ENCODE data around the gene LRMDA. TPM values are rescaled to one million over a fixed set of nuclear protein-coding genes. Genes with fewer than 3 reads are reported as not detected.

The LRMDA gene
- total and polyA plus RNA-seq, 10 of the 15 experiments (the other 5 are each of a cell fraction or from before 2014, with no cell fraction given), result 0.07 to 0.54 (median 0.29) TPM; not detected in 4

DNA sequence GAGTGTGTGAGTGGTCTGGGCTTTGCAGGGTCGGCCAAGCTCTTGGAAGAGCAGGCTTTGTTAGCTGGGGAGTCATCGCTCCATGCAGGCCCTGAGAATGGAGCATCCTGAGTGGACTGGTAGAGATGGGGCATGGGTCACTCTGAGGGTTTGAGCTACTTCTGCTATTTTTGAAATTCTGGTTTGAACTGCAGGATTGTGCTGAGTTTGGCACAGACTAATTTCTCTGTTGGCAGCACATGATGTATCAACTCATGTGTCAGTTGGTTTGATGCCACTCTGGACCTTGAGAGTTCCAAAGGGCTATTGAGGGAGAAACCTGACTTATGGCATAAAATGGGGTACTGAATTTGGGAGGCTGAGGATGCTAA, 56.3 kb downstream of the LRMDA start:
- DNase-seq (ENCODE audit: low read depth, low spot score) (no peak), ATAC-seq (no peak; the same call in 1 of the 3 replicates), FAIRE-seq (no peak)
- H3K36me3 ChIP-seq (ENCODE audit: control insufficient read depth in 2 of 2, insufficient read depth in 2 of 2, low read length in 1 of 2), result no peaks in the 10 kb centered on the region
- no peak overlapping the region for H3K4me3 ChIP-seq
- no peak overlapping the region for H3K9ac ChIP-seq (ENCODE audit: control insufficient read depth, insufficient read depth, low read length)
- ChIA-PET RAD21 (ENCODE audit: unreplicated experiment) (interaction anchor here (0.6 to 3.4 kb wide), 22 partner anchors 19 to 549 kb away, joined by 3 to 13 read pairs (median 4); partner anchors contain the start of genes LRMDA and ZNF503), POLR2A (interaction anchor here (0.7 to 1.4 kb wide), 4 partner anchors 24 to 127 kb away, joined by 3 to 6 read pairs (median 4); no protein-coding TSS in a partner anchor), CTCF (interaction anchor here (0.8 to 1.9 kb wide), 7 partner anchors 10 to 164 kb away, joined by 3 to 6 read pairs (median 4); partner anchors contain the start of gene ZNF503), SMC1A (ENCODE audit: uncharacterized antibody, unreplicated experiment) (interaction anchor here (0.6 to 3.8 kb wide), 24 partner anchors 9 to 231 kb away, joined by 3 to 20 read pairs (median 5); partner anchors contain the start of gene LRMDA)
- intact Hi-C loops (cut with micrococcal nuclease; ENCODE audit: unreplicated experiment) (no loop called here), in situ Hi-C loops (cut with MboI) (no loop called here)
- H3K4me1 ChIP-seq (ENCODE audit: control insufficient read depth, insufficient read depth, low read length), result no peaks in the 10 kb centered on the region
- no peaks in the 10 kb centered on the region for H4K20me1 ChIP-seq (ENCODE audit: control insufficient read depth, insufficient read depth)
- BruUV-seq (replicated peaks), result no TSS peak
- TF ChIP-seq RCOR1 (conservative IDR thresholded peaks at IDR 0.05; ENCODE audit: low read depth, low read length), result no peak
- no peak for TF ChIP-seq POLR2AphosphoS5 (IDR thresholded peaks at IDR 0.05; ENCODE audit: low read length)
- TF ChIP-seq, protein P1, sequence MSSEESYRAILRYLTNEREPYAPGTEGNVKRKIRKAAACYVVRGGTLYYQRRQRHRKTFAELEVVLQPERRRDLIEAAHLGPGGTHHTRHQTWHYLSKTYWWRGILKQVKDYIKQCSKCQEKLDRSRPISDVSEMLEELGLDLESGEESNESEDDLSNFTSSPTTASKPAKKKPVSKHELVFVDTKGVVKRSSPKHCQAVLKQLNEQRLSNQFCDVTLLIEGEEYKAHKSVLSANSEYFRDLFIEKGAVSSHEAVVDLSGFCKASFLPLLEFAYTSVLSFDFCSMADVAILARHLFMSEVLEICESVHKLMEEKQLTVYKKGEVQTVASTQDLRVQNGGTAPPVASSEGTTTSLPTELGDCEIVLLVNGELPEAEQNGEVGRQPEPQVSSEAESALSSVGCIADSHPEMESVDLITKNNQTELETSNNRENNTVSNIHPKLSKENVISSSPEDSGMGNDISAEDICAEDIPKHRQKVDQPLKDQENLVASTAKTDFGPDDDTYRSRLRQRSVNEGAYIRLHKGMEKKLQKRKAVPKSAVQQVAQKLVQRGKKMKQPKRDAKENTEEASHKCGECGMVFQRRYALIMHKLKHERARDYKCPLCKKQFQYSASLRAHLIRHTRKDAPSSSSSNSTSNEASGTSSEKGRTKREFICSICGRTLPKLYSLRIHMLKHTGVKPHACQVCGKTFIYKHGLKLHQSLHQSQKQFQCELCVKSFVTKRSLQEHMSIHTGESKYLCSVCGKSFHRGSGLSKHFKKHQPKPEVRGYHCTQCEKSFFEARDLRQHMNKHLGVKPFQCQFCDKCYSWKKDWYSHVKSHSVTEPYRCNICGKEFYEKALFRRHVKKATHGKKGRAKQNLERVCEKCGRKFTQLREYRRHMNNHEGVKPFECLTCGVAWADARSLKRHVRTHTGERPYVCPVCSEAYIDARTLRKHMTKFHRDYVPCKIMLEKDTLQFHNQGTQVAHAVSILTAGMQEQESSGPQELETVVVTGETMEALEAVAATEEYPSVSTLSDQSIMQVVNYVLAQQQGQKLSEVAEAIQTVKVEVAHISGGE (CRISPR knock-in tag; IDR thresholded peaks at IDR 0.05), result no peak
- TF ChIP-seq RAD21 (IDR thresholded peaks at IDR 0.05; ENCODE audit: insufficient read depth, low read depth, low read length), result no peak
- no peak for TF ChIP-seq ZNF217 (IDR thresholded peaks at IDR 0.05)
- no peak for TF ChIP-seq EGR1 (IDR thresholded peaks at IDR 0.05; ENCODE audit: borderline replicate concordance in 1 of 2, low read depth in 2 of 2, low read length in 2 of 2)
- no peak for TF ChIP-seq BHLHE40 (IDR thresholded peaks at IDR 0.05; ENCODE audit: borderline replicate concordance in 1 of 2, low read depth in 2 of 2, low read length in 1 of 2)
- no peak for TF ChIP-seq HDAC2 (IDR thresholded peaks at IDR 0.05)
- no peak for TF ChIP-seq NFYB (IDR thresholded peaks at IDR 0.05; ENCODE audit: insufficient read depth, low read depth, low read length)
- no peak for TF ChIP-seq CBX3 (IDR thresholded peaks at IDR 0.05; ENCODE audit: borderline replicate concordance, low read depth)
- TF ChIP-seq PAX5 (IDR thresholded peaks at IDR 0.05; ENCODE audit: borderline replicate concordance, low read depth, low read length), result no peak
- no peak for TF ChIP-seq BRCA1 (IDR thresholded peaks at IDR 0.05; ENCODE audit: low read depth, low read length)
- TF ChIP-seq GATAD2B (conservative IDR thresholded peaks at IDR 0.05; ENCODE audit: low read depth), result no peak
- no peaks in the 10 kb centered on the region for H3K79me2 ChIP-seq (ENCODE audit: control insufficient read depth, insufficient read depth, low read length)
- H3K4me2 ChIP-seq (ENCODE audit: control insufficient read depth, insufficient read depth), result no peak overlapping the region
- H3K9me3 ChIP-seq (replicated peaks; ENCODE audit: control insufficient read depth, insufficient read depth, low read length), result no peaks in the 10 kb centered on the region
- 50% methylated on average over 2 of the region's 2 CpGs for WGBS (ENCODE audit: insufficient coverage, insufficient replicate concordance, low lambda C conversion rate, missing lambda C conversion rate)
- H2AFZ ChIP-seq (ENCODE audit: control insufficient read depth, low read depth, low read length), result no peak overlapping the region
- H3K27me3 ChIP-seq (replicated peaks in 1 of 2; ENCODE audit: control insufficient read depth in 2 of 2, insufficient read depth in 2 of 2, low read length in 1 of 2), result no peaks in the 10 kb centered on the region
- no peak overlapping the region for H3K27ac ChIP-seq (ENCODE audit: control insufficient read depth, insufficient read depth)

Measured in GM12878 (cell line).